Measurements from ENCODE around the gene GRB2.

GRB2 gene

GRCh38 chr17:75388476-75389030 is 16.9 kb downstream of the GRB2 start:
- no peak for DNase-seq (ENCODE audit: low spot score)
- Histone ChIP-seq H3K9me3 (ENCODE audit: severe bottlenecking) (no peaks in the 10 kb centered on the region), H3K36me3 (ENCODE audit: low read depth) (peaks cover 35% of the 10 kb centered on the region), H3K4me3 (ENCODE audit: severe bottlenecking) (no peak overlapping the region), H3K27me3 (ENCODE audit: insufficient read depth, poor library complexity, severe bottlenecking) (no peaks in the 10 kb centered on the region), H3K4me1 (ENCODE audit: insufficient read depth, poor library complexity, severe bottlenecking) (peaks cover 19% of the 10 kb centered on the region), H3K27ac (ENCODE audit: poor library complexity, severe bottlenecking) (no peak overlapping the region)
- ATAC-seq (ENCODE audit: low read depth): no peak
- TF ChIP-seq CTCF (IDR thresholded peaks at IDR 0.05; ENCODE audit: poor library complexity, severe bottlenecking): no peak

GRCh38 chr17:75387771-75388170 is 17.7 kb downstream of the GRB2 start:
- ATAC-seq (ENCODE audit: low read depth): no peak
- Histone ChIP-seq H3K4me3 (ENCODE audit: severe bottlenecking) (no peak overlapping the region), H3K27me3 (ENCODE audit: insufficient read depth, poor library complexity, severe bottlenecking) (no peaks in the 10 kb centered on the region), H3K9me3 (ENCODE audit: severe bottlenecking) (no peaks in the 10 kb centered on the region), H3K4me1 (ENCODE audit: insufficient read depth, poor library complexity, severe bottlenecking) (peaks cover 20% of the 10 kb centered on the region), H3K27ac (ENCODE audit: poor library complexity, severe bottlenecking) (no peak overlapping the region), H3K36me3 (ENCODE audit: low read depth) (peaks cover 30% of the 10 kb centered on the region)
- DNase-seq (ENCODE audit: low spot score): no peak
- TF ChIP-seq CTCF (IDR thresholded peaks at IDR 0.05; ENCODE audit: poor library complexity, severe bottlenecking): no peak

- H3K4me3 ChIP-seq (ENCODE audit: severe bottlenecking): no peak overlapping the region
- peaks cover 20% of the 10 kb centered on the region for H3K36me3 ChIP-seq (ENCODE audit: low read depth)
- H3K9me3 ChIP-seq (ENCODE audit: severe bottlenecking): no peaks in the 10 kb centered on the region
- peaks cover 13% of the 10 kb centered on the region for H3K4me1 ChIP-seq (ENCODE audit: insufficient read depth, poor library complexity, severe bottlenecking)
- DNase-seq (ENCODE audit: low spot score) (no peak), ATAC-seq (ENCODE audit: low read depth) (no peak)
- TF ChIP-seq CTCF (IDR thresholded peaks at IDR 0.05; ENCODE audit: poor library complexity, severe bottlenecking): no peak
- H3K27ac ChIP-seq (ENCODE audit: poor library complexity, severe bottlenecking): no peak overlapping the region
- no peaks in the 10 kb centered on the region for H3K27me3 ChIP-seq (ENCODE audit: insufficient read depth, poor library complexity, severe bottlenecking)
These were observed 19.0 kb downstream of the GRB2 start for GRCh38 chr17:75386430-75386829.

GRCh38 chr17:75384751-75385150 is 20.7 kb downstream of the GRB2 start:
- Histone ChIP-seq H3K4me1 (ENCODE audit: insufficient read depth, poor library complexity, severe bottlenecking) (peaks cover 15% of the 10 kb centered on the region), H3K27me3 (ENCODE audit: insufficient read depth, poor library complexity, severe bottlenecking) (no peaks in the 10 kb centered on the region)
- ATAC-seq (ENCODE audit: low read depth): no peak

More at GRCh38 chr17:75384751-75385150, 20.7 kb downstream of the GRB2 start:
- Histone ChIP-seq H3K4me3 (ENCODE audit: severe bottlenecking) (no peak overlapping the region), H3K36me3 (ENCODE audit: low read depth) (peaks cover 9% of the 10 kb centered on the region), H3K9me3 (ENCODE audit: severe bottlenecking) (no peaks in the 10 kb centered on the region), H3K27ac (ENCODE audit: poor library complexity, severe bottlenecking) (no peak overlapping the region)
- no peak for TF ChIP-seq CTCF (IDR thresholded peaks at IDR 0.05; ENCODE audit: poor library complexity, severe bottlenecking)
- DNase-seq (ENCODE audit: low spot score): no peak
